Epithelial cell of proximal tubule (primary cell): ENCODE results near the gene KCNQ1. TPM values are rescaled to one million over a fixed set of nuclear protein-coding genes. Genes with fewer than 3 reads are reported as not detected.

Experiments
- DNase-seq: peaks from one replicate; pipeline ENCODE4 v3.0.0-alpha.2; 2011; ENCODE audit warnings: low read depth
- H3K4me3 ChIP-seq: 2 replicates; pipeline ENCODE4 v1.5.1; 2011; ENCODE audit warnings: low read depth, mild to moderate bottlenecking, low read length
- total RNA-seq: library from RNA; depleted of rRNA; stranded (reverse); fragments of >200 nt; gene quantifications from 2 replicates; pipeline ENCODE4 v1.2.3, GENCODE V29; 2015
- TF ChIP-seq, protein P1 (sequence below): conservative IDR thresholded peaks from 2 replicates; pipeline ENCODE4 v1.5.1; 2012; ENCODE audit warnings: low read depth, mild to moderate bottlenecking, low read length

KCNQ1 gene
- total RNA-seq, 1 donor from 2014 or later: 0.46 TPM

DNA sequence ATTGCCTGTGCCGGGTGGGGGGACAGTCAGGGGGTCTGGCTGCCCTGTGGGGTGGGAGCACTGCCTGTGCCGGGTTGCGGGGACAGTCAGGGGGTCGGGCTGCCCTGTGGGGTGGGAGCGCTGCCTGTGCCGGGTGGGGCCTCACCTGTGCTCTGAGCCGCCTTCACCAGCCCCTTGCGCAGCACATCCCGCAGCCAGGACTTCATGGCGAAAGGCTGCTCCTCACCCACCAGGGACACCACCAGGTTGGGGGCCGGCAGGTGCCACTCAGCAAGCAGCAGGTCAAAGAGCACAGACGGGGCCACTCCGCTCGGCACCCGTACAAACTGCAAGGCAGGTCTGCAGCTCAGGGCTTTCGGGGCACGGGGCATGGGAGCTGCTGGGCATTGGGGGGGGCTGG is 22.8 kb upstream of the KCNQ1 start:
- DNase-seq: no peak
- TF ChIP-seq, protein P1, sequence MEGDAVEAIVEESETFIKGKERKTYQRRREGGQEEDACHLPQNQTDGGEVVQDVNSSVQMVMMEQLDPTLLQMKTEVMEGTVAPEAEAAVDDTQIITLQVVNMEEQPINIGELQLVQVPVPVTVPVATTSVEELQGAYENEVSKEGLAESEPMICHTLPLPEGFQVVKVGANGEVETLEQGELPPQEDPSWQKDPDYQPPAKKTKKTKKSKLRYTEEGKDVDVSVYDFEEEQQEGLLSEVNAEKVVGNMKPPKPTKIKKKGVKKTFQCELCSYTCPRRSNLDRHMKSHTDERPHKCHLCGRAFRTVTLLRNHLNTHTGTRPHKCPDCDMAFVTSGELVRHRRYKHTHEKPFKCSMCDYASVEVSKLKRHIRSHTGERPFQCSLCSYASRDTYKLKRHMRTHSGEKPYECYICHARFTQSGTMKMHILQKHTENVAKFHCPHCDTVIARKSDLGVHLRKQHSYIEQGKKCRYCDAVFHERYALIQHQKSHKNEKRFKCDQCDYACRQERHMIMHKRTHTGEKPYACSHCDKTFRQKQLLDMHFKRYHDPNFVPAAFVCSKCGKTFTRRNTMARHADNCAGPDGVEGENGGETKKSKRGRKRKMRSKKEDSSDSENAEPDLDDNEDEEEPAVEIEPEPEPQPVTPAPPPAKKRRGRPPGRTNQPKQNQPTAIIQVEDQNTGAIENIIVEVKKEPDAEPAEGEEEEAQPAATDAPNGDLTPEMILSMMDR: no peak

DNA sequence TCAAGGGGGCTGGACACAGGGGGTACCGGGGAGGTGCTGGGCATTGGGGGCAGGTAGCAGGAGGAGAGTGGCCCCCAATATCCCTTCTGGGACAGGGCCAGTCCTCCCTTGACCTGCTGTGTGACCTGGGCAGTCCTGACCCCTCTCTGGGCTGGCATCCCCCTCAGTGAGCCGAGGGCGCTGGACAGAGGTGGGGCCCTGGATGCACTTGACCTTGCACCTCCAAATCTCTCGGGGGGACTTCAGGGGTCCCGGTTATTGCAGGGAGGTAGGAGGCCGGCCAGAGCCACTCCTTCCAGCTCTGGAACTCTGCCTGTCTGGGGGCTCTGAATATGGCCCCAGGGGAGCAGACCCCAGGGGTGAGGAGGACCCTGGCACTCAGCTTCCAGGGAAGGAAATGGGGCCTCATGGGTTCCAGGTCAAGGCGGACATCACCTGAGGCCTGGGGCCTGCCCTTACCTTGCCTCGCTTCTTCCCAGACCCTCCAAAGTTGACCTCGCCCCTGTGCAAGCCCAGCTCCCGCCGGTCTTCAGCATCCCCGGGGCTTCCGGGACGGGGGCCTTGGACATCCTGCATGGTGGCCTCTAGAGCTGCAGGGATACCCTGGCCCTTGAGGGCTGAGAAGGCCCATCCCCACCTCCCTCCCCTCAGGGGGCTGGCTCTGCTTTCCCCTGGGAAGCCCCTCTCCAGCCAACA is 22.2 kb upstream of the KCNQ1 start:
- no peak overlapping the region for H3K4me3 ChIP-seq
- TF ChIP-seq, protein P1: no peak
- no peak for DNase-seq

More for the DNA sequence above, 22.8 kb upstream of the KCNQ1 start:
- H3K4me3 ChIP-seq: no peak overlapping the region

DNA sequence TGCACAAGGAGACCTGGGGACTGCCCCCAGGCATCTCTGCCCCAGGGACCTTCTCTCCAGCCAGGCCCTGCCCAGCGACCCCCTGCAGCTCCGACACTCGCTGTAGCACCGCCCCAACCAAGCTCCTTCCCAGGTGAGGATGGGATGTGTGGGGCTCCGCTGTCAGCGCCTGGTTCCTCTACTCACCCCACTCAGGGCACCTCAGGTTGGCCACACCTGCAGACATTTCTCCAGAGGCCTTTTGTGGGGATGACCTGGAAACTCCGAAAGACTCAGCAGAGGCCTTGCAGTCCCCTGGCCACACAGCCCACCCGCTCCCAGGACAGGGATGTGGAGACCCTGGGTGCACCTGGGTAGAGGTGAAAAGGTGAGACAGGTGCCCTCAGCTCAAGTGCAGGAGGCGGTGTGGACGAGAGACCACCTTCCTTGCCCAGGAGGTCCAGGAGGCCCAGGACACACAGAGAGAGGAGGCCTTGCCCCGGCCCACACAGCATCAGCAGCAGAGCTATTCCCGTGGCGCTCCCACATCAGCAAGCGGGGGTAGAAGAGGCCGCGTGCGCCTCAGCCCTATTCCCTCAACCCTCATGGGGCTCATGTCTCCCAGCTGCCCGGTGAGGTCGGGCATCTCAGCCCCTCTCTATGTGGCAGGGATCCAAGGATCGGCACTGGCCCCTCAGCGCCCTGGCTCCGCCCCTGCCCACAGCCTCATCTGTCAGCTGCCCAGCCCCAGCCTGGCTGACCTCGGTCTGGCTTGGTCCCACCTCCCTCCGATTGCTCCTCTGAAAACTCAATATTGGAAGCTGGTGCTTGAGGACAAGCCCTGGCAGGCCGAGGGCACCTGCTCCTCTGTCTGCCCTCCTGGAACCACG is 21.4 kb upstream of the KCNQ1 start:
- TF ChIP-seq, protein P1: no peak
- no peak for DNase-seq

DNA sequence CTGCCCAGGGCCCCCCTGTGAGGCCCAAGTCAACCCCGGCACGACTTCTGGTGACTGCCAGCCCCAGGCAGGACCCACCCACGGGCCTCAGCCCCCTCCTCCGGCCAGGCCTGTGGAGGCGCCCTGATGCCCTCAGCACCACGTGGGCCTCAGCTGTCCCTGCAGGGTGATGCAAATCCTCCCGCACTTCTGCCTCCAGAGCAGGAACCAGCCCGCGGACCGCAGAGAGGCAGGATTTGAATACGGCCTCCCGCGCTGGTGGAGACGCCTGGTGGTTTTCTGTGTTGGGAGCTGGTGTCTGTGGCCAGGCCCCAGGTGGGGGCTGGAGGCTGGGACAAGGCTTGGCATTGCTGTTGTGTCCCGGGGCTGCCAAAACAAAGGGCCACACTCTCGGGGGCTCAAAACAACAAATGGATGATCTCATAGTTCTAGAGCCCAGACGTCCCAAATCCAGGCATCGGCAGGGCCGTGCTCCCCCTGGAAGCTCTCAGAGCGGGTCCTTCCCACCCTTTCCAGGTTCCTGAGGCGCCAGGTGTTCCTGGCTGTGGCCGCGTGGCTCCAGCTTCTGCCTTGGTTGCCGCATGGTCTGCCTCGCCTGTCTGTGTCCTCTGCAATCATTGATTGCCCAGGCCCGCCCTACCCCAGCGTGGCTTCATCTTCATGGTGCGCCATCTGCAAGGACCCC is 19.9 kb upstream of the KCNQ1 start:
- no peak for DNase-seq

More for the DNA sequence above, 21.4 kb upstream of the KCNQ1 start:
- no peak overlapping the region for H3K4me3 ChIP-seq

DNA sequence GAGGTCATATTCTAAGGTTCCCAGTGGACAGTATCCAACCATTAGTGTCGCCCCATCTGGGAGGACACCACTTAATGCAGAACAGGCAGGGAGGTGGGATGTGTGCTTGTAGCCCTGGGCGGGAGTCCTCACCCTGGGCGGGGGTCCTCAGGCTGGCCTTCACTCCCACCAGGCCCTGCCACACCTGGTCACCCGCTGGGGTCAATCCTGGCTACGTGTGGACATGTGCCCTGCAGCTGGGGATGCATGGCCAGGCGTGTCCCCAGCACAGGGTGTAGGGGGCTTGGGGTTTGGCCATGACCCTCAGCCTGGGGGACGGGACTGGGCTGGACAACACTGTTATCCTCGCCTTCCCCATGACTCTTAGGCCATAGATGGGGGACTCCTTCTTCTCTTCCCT is 19.3 kb upstream of the KCNQ1 start:
- H3K4me3 ChIP-seq: no peak overlapping the region
- DNase-seq: no peak
- TF ChIP-seq, protein P1: no peak

More for the DNA sequence above, 19.9 kb upstream of the KCNQ1 start:
- TF ChIP-seq, protein P1: no peak
- H3K4me3 ChIP-seq: no peak overlapping the region

DNA sequence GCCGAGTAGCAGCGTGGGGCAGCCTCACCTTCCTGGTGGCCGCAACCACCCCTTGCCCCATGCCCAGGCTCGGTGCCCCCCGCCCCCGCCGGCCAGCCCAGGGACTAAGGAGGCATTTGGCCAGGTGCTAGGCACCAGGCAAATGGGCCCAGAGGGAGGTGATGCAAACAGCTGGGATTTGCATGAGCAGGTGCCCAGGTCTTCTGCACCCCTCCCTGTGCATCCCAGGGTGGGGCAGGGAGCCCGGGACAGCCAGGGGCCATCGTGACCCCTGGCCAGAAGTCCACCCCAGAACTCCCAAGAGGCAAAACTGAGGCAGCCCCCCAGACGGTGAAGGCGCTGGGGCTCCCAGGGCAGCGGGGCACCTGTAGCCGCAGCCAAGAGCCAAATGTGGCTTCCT is 18.6 kb upstream of the KCNQ1 start:
- no peak overlapping the region for H3K4me3 ChIP-seq
- DNase-seq: no peak
- TF ChIP-seq, protein P1: no peak
